Liver (tissue), 3 donors: Measurements from ENCODE around the gene C16orf74.

ENCODE experiments used
- EGR1 ChIP-seq, 2 donors: IDR thresholded peaks; 2 replicates each; pipeline ENCODE4 v1.6.1; 2016 to 2018; ENCODE audit warnings: antibody characterized with exemption in 2 of 2, low read depth in 2 of 2
- MAX ChIP-seq: IDR thresholded peaks from 2 replicates; pipeline ENCODE4 v1.6.1; 2016; ENCODE audit warnings: antibody characterized with exemption
- RAD21 ChIP-seq, 2 donors: IDR thresholded peaks; 2 replicates each; pipeline ENCODE4 v1.6.1; 2016; ENCODE audit warnings: antibody characterized with exemption in 2 of 2, mild to moderate bottlenecking in 2 of 2
- RXRA ChIP-seq, 2 donors: IDR thresholded peaks; 2 replicates each; pipeline ENCODE4 v1.6.1; 2017 to 2018; ENCODE audit warnings: antibody characterized with exemption in 2 of 2, mild to moderate bottlenecking in 1 of 2
- SP1 ChIP-seq: IDR thresholded peaks from 2 replicates; pipeline ENCODE4 v1.6.1; 2018; ENCODE audit warnings: antibody characterized with exemption, mild to moderate bottlenecking
- ZBTB33 ChIP-seq: IDR thresholded peaks from 2 replicates; pipeline ENCODE4 v1.6.1; 2016; ENCODE audit warnings: antibody characterized with exemption
- TF ChIP-seq, protein P1 (sequence below): fragments of 150-350 bp; IDR thresholded peaks from 2 replicates; pipeline ENCODE4 v1.5.1; 2017; ENCODE audit warnings: improper control_type of control experiment, low read depth, low read length; ENCODE audit not compliant: missing input control
- TF ChIP-seq, protein P2 (sequence below): IDR thresholded peaks from 2 replicates; pipeline ENCODE4 v1.6.1; 2016; ENCODE audit warnings: antibody characterized with exemption, mild to moderate bottlenecking
- donor health status: healthy.
- donor health status: healthy.

- TF ChIP-seq, protein P1, sequence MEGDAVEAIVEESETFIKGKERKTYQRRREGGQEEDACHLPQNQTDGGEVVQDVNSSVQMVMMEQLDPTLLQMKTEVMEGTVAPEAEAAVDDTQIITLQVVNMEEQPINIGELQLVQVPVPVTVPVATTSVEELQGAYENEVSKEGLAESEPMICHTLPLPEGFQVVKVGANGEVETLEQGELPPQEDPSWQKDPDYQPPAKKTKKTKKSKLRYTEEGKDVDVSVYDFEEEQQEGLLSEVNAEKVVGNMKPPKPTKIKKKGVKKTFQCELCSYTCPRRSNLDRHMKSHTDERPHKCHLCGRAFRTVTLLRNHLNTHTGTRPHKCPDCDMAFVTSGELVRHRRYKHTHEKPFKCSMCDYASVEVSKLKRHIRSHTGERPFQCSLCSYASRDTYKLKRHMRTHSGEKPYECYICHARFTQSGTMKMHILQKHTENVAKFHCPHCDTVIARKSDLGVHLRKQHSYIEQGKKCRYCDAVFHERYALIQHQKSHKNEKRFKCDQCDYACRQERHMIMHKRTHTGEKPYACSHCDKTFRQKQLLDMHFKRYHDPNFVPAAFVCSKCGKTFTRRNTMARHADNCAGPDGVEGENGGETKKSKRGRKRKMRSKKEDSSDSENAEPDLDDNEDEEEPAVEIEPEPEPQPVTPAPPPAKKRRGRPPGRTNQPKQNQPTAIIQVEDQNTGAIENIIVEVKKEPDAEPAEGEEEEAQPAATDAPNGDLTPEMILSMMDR, result no peak
- TF ChIP-seq, protein P2, sequence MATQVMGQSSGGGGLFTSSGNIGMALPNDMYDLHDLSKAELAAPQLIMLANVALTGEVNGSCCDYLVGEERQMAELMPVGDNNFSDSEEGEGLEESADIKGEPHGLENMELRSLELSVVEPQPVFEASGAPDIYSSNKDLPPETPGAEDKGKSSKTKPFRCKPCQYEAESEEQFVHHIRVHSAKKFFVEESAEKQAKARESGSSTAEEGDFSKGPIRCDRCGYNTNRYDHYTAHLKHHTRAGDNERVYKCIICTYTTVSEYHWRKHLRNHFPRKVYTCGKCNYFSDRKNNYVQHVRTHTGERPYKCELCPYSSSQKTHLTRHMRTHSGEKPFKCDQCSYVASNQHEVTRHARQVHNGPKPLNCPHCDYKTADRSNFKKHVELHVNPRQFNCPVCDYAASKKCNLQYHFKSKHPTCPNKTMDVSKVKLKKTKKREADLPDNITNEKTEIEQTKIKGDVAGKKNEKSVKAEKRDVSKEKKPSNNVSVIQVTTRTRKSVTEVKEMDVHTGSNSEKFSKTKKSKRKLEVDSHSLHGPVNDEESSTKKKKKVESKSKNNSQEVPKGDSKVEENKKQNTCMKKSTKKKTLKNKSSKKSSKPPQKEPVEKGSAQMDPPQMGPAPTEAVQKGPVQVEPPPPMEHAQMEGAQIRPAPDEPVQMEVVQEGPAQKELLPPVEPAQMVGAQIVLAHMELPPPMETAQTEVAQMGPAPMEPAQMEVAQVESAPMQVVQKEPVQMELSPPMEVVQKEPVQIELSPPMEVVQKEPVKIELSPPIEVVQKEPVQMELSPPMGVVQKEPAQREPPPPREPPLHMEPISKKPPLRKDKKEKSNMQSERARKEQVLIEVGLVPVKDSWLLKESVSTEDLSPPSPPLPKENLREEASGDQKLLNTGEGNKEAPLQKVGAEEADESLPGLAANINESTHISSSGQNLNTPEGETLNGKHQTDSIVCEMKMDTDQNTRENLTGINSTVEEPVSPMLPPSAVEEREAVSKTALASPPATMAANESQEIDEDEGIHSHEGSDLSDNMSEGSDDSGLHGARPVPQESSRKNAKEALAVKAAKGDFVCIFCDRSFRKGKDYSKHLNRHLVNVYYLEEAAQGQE, result no peak
- TF ChIP-seq RXRA (IDR thresholded peaks at IDR 0.05) (no peak), SP1 (no peak), MAX (no peak), RAD21 (IDR thresholded peaks at IDR 0.05) (no peak), ZBTB33 (no peak), EGR1 (IDR thresholded peaks at IDR 0.05; ENCODE audit: low read depth in 2 of 2) (no peak)
Measured at GRCh38 chr16:85685251-85685650, 65.6 kb downstream of the C16orf74 start.
